ENCODE measurements around the gene TMBIM4. TPM values are rescaled to one million over a fixed set of nuclear protein-coding genes. Genes with fewer than 3 reads are reported as not detected.

The TMBIM4 gene
- total and polyA plus RNA-seq, 10 of the 15 experiments (the other 5 are each of a cell fraction or from before 2014, with no cell fraction given), result 38.8 to 341 (median 82.8) TPM

DNA sequence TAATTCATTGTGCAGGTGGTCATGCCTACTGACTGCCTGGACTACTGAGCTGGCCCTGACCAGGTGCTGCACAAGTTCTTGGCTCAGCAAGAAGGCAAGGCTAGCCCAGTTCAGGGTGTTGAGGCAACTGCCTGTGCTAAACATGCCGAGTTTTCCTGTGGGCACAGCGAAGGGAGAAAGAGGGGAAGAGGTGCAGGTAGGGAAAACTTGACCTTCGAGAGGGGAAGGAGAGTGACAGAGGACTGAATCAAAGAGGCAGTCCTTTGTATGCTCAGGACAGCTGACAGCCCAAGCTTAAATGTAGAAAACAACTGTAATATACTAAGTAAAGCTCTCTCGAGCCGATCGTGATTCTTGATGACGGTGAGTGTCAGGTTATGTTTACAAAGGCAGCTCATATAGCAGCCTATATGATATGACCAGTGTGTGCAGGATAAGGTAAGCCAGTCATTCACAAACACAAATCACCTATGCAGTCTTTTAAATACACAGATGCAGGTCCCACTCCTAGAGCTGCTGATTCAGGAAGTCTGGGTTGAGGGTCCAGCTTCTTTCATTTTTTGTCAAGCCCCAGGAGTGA lies 21.8 kb upstream of the TMBIM4 start:
- Histone ChIP-seq H3K4me1 (ENCODE audit: control insufficient read depth, insufficient read depth, low read length) (peaks cover 26% of the 10 kb centered on the region), H3K27ac (ENCODE audit: control insufficient read depth, insufficient read depth) (peak overlapping the region; percentile 33), H3K27me3 (replicated peaks in 1 of 2; ENCODE audit: control insufficient read depth in 2 of 2, insufficient read depth in 2 of 2, low read length in 1 of 2) (peaks cover 0 to 5% of the 10 kb centered on the region in 2 experiments; a peak in 1 of 4 replicates), H3K4me2 (ENCODE audit: control insufficient read depth, insufficient read depth) (0 out of 2 replicates have a peak overlapping the region, but pooled peaks have one; percentile 53), H3K36me3 (ENCODE audit: control insufficient read depth in 2 of 2, insufficient read depth in 2 of 2, low read length in 1 of 2) (no peaks in the 10 kb centered on the region; a peak in 1 of 4 replicates), H2AFZ (ENCODE audit: control insufficient read depth, low read depth, low read length) (0 out of 2 replicates have a peak overlapping the region, but pooled peaks have one; percentile 13), H4K20me1 (ENCODE audit: control insufficient read depth, insufficient read depth) (no peaks in the 10 kb centered on the region), H3K4me3 (peak overlapping the region; percentile 44; the same call in 1 of the 2 replicates), H3K9me3 (replicated peaks; ENCODE audit: control insufficient read depth, insufficient read depth, low read length) (no peaks in the 10 kb centered on the region; the same call in 1 of the 3 replicates), H3K79me2 (ENCODE audit: control insufficient read depth, insufficient read depth, low read length) (peaks cover 8% of the 10 kb centered on the region), H3K9ac (ENCODE audit: control insufficient read depth, insufficient read depth, low read length) (no peak overlapping the region)
- WGBS (ENCODE audit: insufficient coverage, insufficient replicate concordance, low lambda C conversion rate, missing lambda C conversion rate), result 81% methylated on average over 7 of the region's 7 CpGs
- FAIRE-seq, result no peak
- SMC1A ChIA-PET (ENCODE audit: uncharacterized antibody, unreplicated experiment), result interaction anchor here (1.0 to 2.5 kb wide), 12 partner anchors 12 to 129 kb away, joined by 3 to 21 read pairs (median 4); partner anchors contain the start of gene LLPH
- CTCF ChIA-PET, result interaction anchor here (0.6 to 2.7 kb wide), 10 partner anchors 9 to 433 kb away, joined by 3 to 9 read pairs (median 3); partner anchors contain the start of gene TMBIM4
- ATAC-seq, result peak; percentile 3
- RAD21 ChIA-PET (ENCODE audit: unreplicated experiment), result interaction anchor here (0.6 to 2.0 kb wide), 9 partner anchors 11 to 110 kb away, joined by 3 to 14 read pairs (median 4); partner anchors contain the start of genes HELB, LLPH and TMBIM4
- TF ChIP-seq, protein P1, sequence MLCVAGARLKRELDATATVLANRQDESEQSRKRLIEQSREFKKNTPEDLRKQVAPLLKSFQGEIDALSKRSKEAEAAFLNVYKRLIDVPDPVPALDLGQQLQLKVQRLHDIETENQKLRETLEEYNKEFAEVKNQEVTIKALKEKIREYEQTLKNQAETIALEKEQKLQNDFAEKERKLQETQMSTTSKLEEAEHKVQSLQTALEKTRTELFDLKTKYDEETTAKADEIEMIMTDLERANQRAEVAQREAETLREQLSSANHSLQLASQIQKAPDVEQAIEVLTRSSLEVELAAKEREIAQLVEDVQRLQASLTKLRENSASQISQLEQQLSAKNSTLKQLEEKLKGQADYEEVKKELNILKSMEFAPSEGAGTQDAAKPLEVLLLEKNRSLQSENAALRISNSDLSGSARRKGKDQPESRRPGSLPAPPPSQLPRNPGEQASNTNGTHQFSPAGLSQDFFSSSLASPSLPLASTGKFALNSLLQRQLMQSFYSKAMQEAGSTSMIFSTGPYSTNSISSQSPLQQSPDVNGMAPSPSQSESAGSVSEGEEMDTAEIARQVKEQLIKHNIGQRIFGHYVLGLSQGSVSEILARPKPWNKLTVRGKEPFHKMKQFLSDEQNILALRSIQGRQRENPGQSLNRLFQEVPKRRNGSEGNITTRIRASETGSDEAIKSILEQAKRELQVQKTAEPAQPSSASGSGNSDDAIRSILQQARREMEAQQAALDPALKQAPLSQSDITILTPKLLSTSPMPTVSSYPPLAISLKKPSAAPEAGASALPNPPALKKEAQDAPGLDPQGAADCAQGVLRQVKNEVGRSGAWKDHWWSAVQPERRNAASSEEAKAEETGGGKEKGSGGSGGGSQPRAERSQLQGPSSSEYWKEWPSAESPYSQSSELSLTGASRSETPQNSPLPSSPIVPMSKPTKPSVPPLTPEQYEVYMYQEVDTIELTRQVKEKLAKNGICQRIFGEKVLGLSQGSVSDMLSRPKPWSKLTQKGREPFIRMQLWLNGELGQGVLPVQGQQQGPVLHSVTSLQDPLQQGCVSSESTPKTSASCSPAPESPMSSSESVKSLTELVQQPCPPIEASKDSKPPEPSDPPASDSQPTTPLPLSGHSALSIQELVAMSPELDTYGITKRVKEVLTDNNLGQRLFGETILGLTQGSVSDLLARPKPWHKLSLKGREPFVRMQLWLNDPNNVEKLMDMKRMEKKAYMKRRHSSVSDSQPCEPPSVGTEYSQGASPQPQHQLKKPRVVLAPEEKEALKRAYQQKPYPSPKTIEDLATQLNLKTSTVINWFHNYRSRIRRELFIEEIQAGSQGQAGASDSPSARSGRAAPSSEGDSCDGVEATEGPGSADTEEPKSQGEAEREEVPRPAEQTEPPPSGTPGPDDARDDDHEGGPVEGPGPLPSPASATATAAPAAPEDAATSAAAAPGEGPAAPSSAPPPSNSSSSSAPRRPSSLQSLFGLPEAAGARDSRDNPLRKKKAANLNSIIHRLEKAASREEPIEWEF (IDR thresholded peaks at IDR 0.05; ENCODE audit: insufficient replicate concordance, low read depth, low read length), result peak; percentile 3
- TF ChIP-seq RAD51 (IDR thresholded peaks at IDR 0.05), result no peak
- POLR2A ChIA-PET, result interaction anchor here (1.0 to 1.9 kb wide), 4 partner anchors 12 to 46 kb away, joined by 3 to 5 read pairs (median 4); no protein-coding TSS in a partner anchor
- intact Hi-C loops (cut with micrococcal nuclease; ENCODE audit: unreplicated experiment) (loop anchor here (2.0 kb wide), 1 partner anchor 23 kb away; the partner anchor contains the start of gene TMBIM4), in situ Hi-C loops (cut with MboI) (no loop called here)
- no TSS peak for BruUV-seq (replicated peaks)
- DNase-seq (ENCODE audit: low read depth, low spot score), result no peak

Measured in GM12878 (cell line).